IMR-90 (cell line): Measurements from ENCODE around the gene CPA5. TPM values are rescaled to one million over a fixed set of nuclear protein-coding genes. Genes with fewer than 3 reads are reported as not detected.

Experiments used
- ATAC-seq: fragments of 200-7000 bp; cut with Tn5 transposase; 2 replicates; pipeline ENCODE4 v1.9.1; 2020; ENCODE audit warnings: low read depth, mild to moderate bottlenecking, moderate library complexity
- BruUV-seq: library from RNA; stranded (reverse); fragments of 400-500 nt; replicated peaks from 2 replicates; lab custom pipeline; 2021; lab: Mats Ljungman, UMichigan
- CTCF ChIA-PET: fragments of 300-600 bp; formaldehyde crosslinking; extraction: SDS; loops from one replicate; lab custom pipeline; 2021; ENCODE audit warnings: antibody characterized with exemption; lab: Yijun Ruan, JAX
- POLR2A ChIA-PET: fragments of 300-600 bp; sonication (Branson Sonifier 250); formaldehyde crosslinking; loops from one replicate; lab custom pipeline; 2022; ENCODE audit warnings: antibody characterized with exemption; ENCODE audit not compliant: unreplicated experiment; lab: Charles Lee
- DNase-seq: peaks from one replicate; pipeline ENCODE4 v3.0.0; 2013
- H2AFZ ChIP-seq: replicated peaks from 2 replicates; pipeline ENCODE3; 2013; ENCODE audit warnings: low read length, mild to moderate bottlenecking; ENCODE audit not compliant: poor library complexity
- H2AK5ac ChIP-seq: 2 replicates; pipeline ENCODE4 v1.6.1; 2013; ENCODE audit warnings: low read depth, low read length, inconsistent platforms
- H2AK9ac ChIP-seq: replicated peaks from 2 replicates; pipeline ENCODE3; 2013; ENCODE audit warnings: mild to moderate bottlenecking, low read depth, low read length, moderate library complexity; ENCODE audit not compliant: poor library complexity
- H2BK120ac ChIP-seq: 2 replicates; pipeline ENCODE4 v1.6.1; 2013; ENCODE audit warnings: low read depth, low read length, inconsistent platforms
- H2BK15ac ChIP-seq: 3 replicates; pipeline ENCODE4 v1.6.1; 2013; ENCODE audit warnings: low read depth, low read length, inconsistent platforms
- H2BK20ac ChIP-seq: 2 replicates; pipeline ENCODE4 v1.6.1; 2013; ENCODE audit warnings: low read depth, mild to moderate bottlenecking, inconsistent platforms, low read length, moderate library complexity
- H2BK5ac ChIP-seq: 2 replicates; pipeline ENCODE4 v1.6.1; 2013; ENCODE audit warnings: mild to moderate bottlenecking, low read depth, low read length, inconsistent platforms; ENCODE audit not compliant: poor library complexity, severe bottlenecking
- H3K14ac ChIP-seq: replicated peaks from 2 replicates; pipeline ENCODE4 v1.6.1; 2013; ENCODE audit warnings: low read depth, low read length, inconsistent platforms
- H3K18ac ChIP-seq: 2 replicates; pipeline ENCODE4 v1.6.1; 2013; ENCODE audit warnings: low read depth, low read length, control low read depth
- H3K23ac ChIP-seq: 2 replicates; pipeline ENCODE4 v1.6.1; 2013; ENCODE audit warnings: low read depth, low read length, inconsistent platforms
- H3K27ac ChIP-seq: 2 replicates; pipeline ENCODE4 v1.5.1; 2013; ENCODE audit warnings: mild to moderate bottlenecking, control low read depth, low read length; ENCODE audit not compliant: insufficient read depth
- H3K27me3 ChIP-seq: 2 replicates; pipeline ENCODE4 v1.6.1; 2013; ENCODE audit warnings: low read length; ENCODE audit not compliant: control insufficient read depth, insufficient read depth
- H3K36me3 ChIP-seq: 2 replicates; pipeline ENCODE4 v1.6.1; 2013; ENCODE audit warnings: low read length, mixed read lengths; ENCODE audit not compliant: control insufficient read depth, insufficient read depth
- H3K4ac ChIP-seq: 2 replicates; pipeline ENCODE4 v1.6.1; 2013; ENCODE audit warnings: low read depth, low read length, inconsistent platforms
- H3K4me1 ChIP-seq: 2 replicates; pipeline ENCODE4 v1.6.1; 2013; ENCODE audit warnings: low read length, mixed read lengths; ENCODE audit not compliant: control insufficient read depth, insufficient read depth
- H3K4me2 ChIP-seq: 2 replicates; pipeline ENCODE4 v1.6.1; 2013; ENCODE audit warnings: low read depth, mild to moderate bottlenecking, control low read depth, low read length, moderate library complexity
- H3K4me3 ChIP-seq: 2 replicates; pipeline ENCODE4 v1.5.1; 2013; ENCODE audit warnings: low read depth, mild to moderate bottlenecking, control low read depth, low read length, moderate library complexity; ENCODE audit not compliant: insufficient read depth
- H3K56ac ChIP-seq: 2 replicates; pipeline ENCODE4 v1.6.1; 2013; ENCODE audit warnings: low read length, inconsistent platforms; ENCODE audit not compliant: insufficient read depth; ENCODE audit errors: extremely low read depth
- H3K79me1 ChIP-seq, 2 experiments: 2 replicates each; pipeline ENCODE4 v1.6.1; 2013; ENCODE audit warnings: low read length in 2 of 2, inconsistent platforms in 1 of 2, low read depth in 1 of 2
- H3K9ac ChIP-seq: 2 replicates; pipeline ENCODE4 v1.6.1; 2013; ENCODE audit warnings: low read depth, low read length, control low read depth
- H3K9me1 ChIP-seq: 2 replicates; pipeline ENCODE4 v1.6.1; 2013; ENCODE audit warnings: low read length, inconsistent platforms; ENCODE audit not compliant: insufficient read depth
- H3K9me3 ChIP-seq: 2 replicates; pipeline ENCODE4 v1.6.1; 2013; ENCODE audit warnings: low read length; ENCODE audit not compliant: control insufficient read depth, insufficient read depth
- H4K20me1 ChIP-seq: 2 replicates; pipeline ENCODE4 v1.6.1; 2013; ENCODE audit warnings: low read length, inconsistent platforms; ENCODE audit not compliant: insufficient read depth
- H4K5ac ChIP-seq: 2 replicates; pipeline ENCODE4 v1.6.1; 2013; ENCODE audit warnings: mild to moderate bottlenecking, low read depth, low read length, control low read depth
- H4K8ac ChIP-seq, 2 experiments: 2 replicates each; pipeline ENCODE4 v1.6.1; 2013; ENCODE audit warnings: low read depth in 2 of 2, low read length in 2 of 2, control low read depth in 1 of 2, inconsistent platforms in 1 of 2
- H4K91ac ChIP-seq: 2 replicates; pipeline ENCODE4 v1.6.1; 2013; ENCODE audit warnings: low read depth, low read length, inconsistent platforms; ENCODE audit not compliant: insufficient read depth
- BHLHE40 ChIP-seq: fragments of 150-350 bp; IDR thresholded peaks from 2 replicates; pipeline ENCODE4 v1.6.1; 2016; ENCODE audit warnings: mild to moderate bottlenecking, low read depth, low read length
- CEBPB ChIP-seq: IDR thresholded peaks from 2 replicates; pipeline ENCODE4 v1.6.1; 2012; ENCODE audit warnings: low read depth, low read length, improper control_type of control experiment
- MAZ ChIP-seq: IDR thresholded peaks from 2 replicates; pipeline ENCODE4 v1.6.1; 2012; ENCODE audit warnings: low read depth, mild to moderate bottlenecking, low read length, improper control_type of control experiment, moderate library complexity, borderline replicate concordance
- WGBS, 2 experiments: methylation state at CpG; one replicate each; pipeline versions ENCODE4 v1.1.5 to v1.1.7; 2013; ENCODE audit warnings: missing lambda C conversion rate in 2 of 2; ENCODE audit not compliant: insufficient read length in 1 of 2; ENCODE audit errors: extremely low coverage in 2 of 2; 5-methylcytosine and 5-hydroxymethylcytosine counted together
- dilution Hi-C: fragments of 300-500 bp; cut with HindIII; formaldehyde crosslinking; loops from one replicate; pipeline ENCODE4 v1.14.3; 2018; ENCODE audit warnings: low sequenced_read_pairs; ENCODE audit not compliant: unreplicated experiment
- in situ Hi-C: fragments of 300-500 bp; cut with MboI; formaldehyde crosslinking; loops from 3 replicates; pipeline ENCODE4 v1.14.3; 2019; ENCODE audit warnings: low sequenced_read_pairs, inconsistent platforms, mixed read lengths
- intact Hi-C: fragments of 100-400 bp; cut with micrococcal nuclease; formaldehyde crosslinking; loops from 2 replicates; pipeline ENCODE4 v1.10.0; 2022
- polyA plus RNA-seq, 3 experiments: library from polyadenylated mRNA; depleted of rRNA; stranded (reverse); fragments of >200 nt; gene quantifications; 2 replicates each; pipeline ENCODE4 v1.2.3, GENCODE V29; 2012; ENCODE audit warnings: low replicate concordance in 1 of 3
- total RNA-seq: library from RNA; depleted of rRNA; stranded (reverse); fragments of >200 nt; gene quantifications from 2 replicates; pipeline ENCODE4 v1.2.3, GENCODE V29; 2012

The CPA5 gene
- total and polyA plus RNA-seq, 2 of the 4 experiments (the other 2 are of a cell fraction), result under 0.01 to 0.86 TPM

GRCh38 chr7:130367836-130368746 lies 23.5 kb downstream of the CPA5 start:
- DNase-seq, result no peak
- no peak overlapping the region for H3K9ac ChIP-seq
- H3K4me1 ChIP-seq, result peaks cover 59% of the 10 kb centered on the region
- H2BK20ac ChIP-seq, result peak overlapping the region; percentile 96
- dilution Hi-C loops, result no loop called here
- peak overlapping the region; percentile 22 for H4K5ac ChIP-seq
- BruUV-seq, result no TSS peak
- peak overlapping the region; percentile 98 for H2BK120ac ChIP-seq
- intact Hi-C loops, result no loop called here
- TF ChIP-seq CEBPB (no peak), MAZ (no peak), BHLHE40 (no peak)
- H3K4ac ChIP-seq, result peak overlapping the region; percentile 99
- peaks cover 0 to 19% of the 10 kb centered on the region in 2 experiments; a peak in 1 of 4 replicates for H3K79me1 ChIP-seq
- in situ Hi-C loops, result no loop called here
- H2AK9ac ChIP-seq, result peak overlapping the region; percentile 57
- H3K27ac ChIP-seq, result peak overlapping the region; percentile 76; the same call in 1 of the 2 replicates
- H3K36me3 ChIP-seq, result no peaks in the 10 kb centered on the region
- peak overlapping the region; percentile 100 for H2AK5ac ChIP-seq
- H3K56ac ChIP-seq, result no peak overlapping the region
- peak overlapping the region; percentile 24 for H2AFZ ChIP-seq
- ChIA-PET CTCF (no interaction called here), POLR2A (no interaction called here)
- no peaks in the 10 kb centered on the region for H3K9me3 ChIP-seq
- no peaks in the 10 kb centered on the region for H3K27me3 ChIP-seq
- no peak overlapping the region for H3K23ac ChIP-seq
- no peak for ATAC-seq
- peak overlapping the region; percentile 95 for H4K91ac ChIP-seq
- H2BK15ac ChIP-seq, result peak overlapping the region; percentile 63; the same call in 2 of the 3 replicates
- peak overlapping the region; percentile 28 to 96; a peak in 3 of 4 replicates for H4K8ac ChIP-seq
- peak overlapping the region; percentile 79 for H3K18ac ChIP-seq
- 100% methylated on average over 4 of the region's 19 CpGs; no CpG with 5 or more reads in 1 of the 2 experiments for WGBS, 2 experiments
- peak overlapping the region; percentile 97 for H3K14ac ChIP-seq
- H3K4me3 ChIP-seq, result no peak overlapping the region
- no peaks in the 10 kb centered on the region for H4K20me1 ChIP-seq
- H2BK5ac ChIP-seq, result peak overlapping the region; percentile 96
- no peak overlapping the region for H3K4me2 ChIP-seq
- H3K9me1 ChIP-seq, result peaks cover 58% of the 10 kb centered on the region
